K562 (cell line): ENCODE data around the gene MEGF10. TPM values are rescaled to one million over a fixed set of nuclear protein-coding genes. Genes with fewer than 3 reads are reported as not detected.

ENCODE experiments used
- ATAC-seq: fragments of 200-7000 bp; cut with Tn5 transposase; 3 replicates; pipeline ENCODE4 v1.9.1; 2020; ENCODE audit warnings: moderate library complexity
- BruUV-seq: library from RNA; stranded (reverse); fragments of 400-500 nt; replicated peaks from 2 replicates; lab custom pipeline; 2021; lab: Mats Ljungman, UMichigan
- CTCF ChIA-PET: fragments of 300-600 bp; formaldehyde crosslinking; extraction: SDS; loops from one replicate; lab custom pipeline; 2021; ENCODE audit warnings: low intra/inter-chr PET ratio; lab: Yijun Ruan, JAX
- POLR2A ChIA-PET: fragments of 300-600, 350-650 bp; sonication (Branson Sonifier 250); formaldehyde crosslinking; extraction: SDS; loops from one replicate; lab custom pipeline; 2021; ENCODE audit warnings: antibody characterized with exemption, inconsistent platforms; lab: Yijun Ruan, JAX
- DNase-seq, 4 experiments: peaks; one replicate each; pipeline versions ENCODE4 v3.0.0 to v3.0.0-alpha.2; 2011 to 2018; ENCODE audit warnings: low spot score in 3 of 4, mixed read lengths in 3 of 4; ENCODE audit errors: extremely low read depth in 1 of 4
- FAIRE-seq: peaks from 2 replicates; lab custom pipeline; 2011; peaks lifted over from hg19 to GRCh38; lab: Jason Lieb, UNC
- H2AFZ ChIP-seq: 2 replicates; pipeline ENCODE4 v1.6.0; 2011; ENCODE audit warnings: low read depth, low read length, control low read depth, inconsistent platforms
- H3K27ac ChIP-seq: fragments of 200-600 bp; 3 replicates; pipeline ENCODE4 v1.8.0; 2011; ENCODE audit warnings: low read depth, mild to moderate bottlenecking, control low read depth, inconsistent platforms, low read length, moderate library complexity, mixed read lengths; ENCODE audit errors: extremely low read depth
- H3K27me3 ChIP-seq, 2 experiments: fragments of 300-600 bp in 1 of 2; 2 replicates in 1 of 2; 3 replicates in 1 of 2; pipeline versions ENCODE4 v1.6.0 to v1.8.0; 2011; ENCODE audit warnings: inconsistent platforms in 2 of 2, low read length in 2 of 2, mild to moderate bottlenecking in 1 of 2, mixed read lengths in 1 of 2, moderate library complexity in 1 of 2; ENCODE audit not compliant: control insufficient read depth in 2 of 2, insufficient read depth in 2 of 2
- H3K36me3 ChIP-seq: fragments of 300-600 bp; 3 replicates; pipeline ENCODE4 v1.8.0; 2011; ENCODE audit warnings: mild to moderate bottlenecking, low read length, inconsistent platforms; ENCODE audit not compliant: control insufficient read depth, insufficient read depth
- H3K4me1 ChIP-seq, 2 experiments: fragments of 200-600 bp in 1 of 2; replicated peaks in 1 of 2; 2 replicates in 1 of 2; 3 replicates in 1 of 2; pipeline versions ENCODE4 v1.5.1 to v1.8.0; 2011; ENCODE audit warnings: inconsistent platforms in 2 of 2, low read length in 2 of 2, mild to moderate bottlenecking in 1 of 2, mixed read lengths in 1 of 2, moderate library complexity in 1 of 2; ENCODE audit not compliant: control insufficient read depth in 2 of 2, insufficient read depth in 2 of 2
- H3K4me2 ChIP-seq: 2 replicates; pipeline ENCODE4 v1.6.1; 2011; ENCODE audit warnings: low read length, control low read depth, inconsistent platforms, mixed read lengths; ENCODE audit not compliant: insufficient read depth
- H3K4me3 ChIP-seq: fragments of 200-600 bp; sonication (generic), shearing (Covaris generic); 2 replicates; pipeline ENCODE4 v1.5.1; 2016; ENCODE audit warnings: control low read depth, inconsistent platforms
- H3K79me2 ChIP-seq: fragments of 200-600 bp; 3 replicates; pipeline ENCODE4 v1.8.0; 2011; ENCODE audit warnings: low read length, inconsistent platforms; ENCODE audit not compliant: control insufficient read depth, insufficient read depth
- H3K9ac ChIP-seq, 2 experiments: 2 replicates each; pipeline versions ENCODE4 v1.6.0 to v1.6.1; 2011; ENCODE audit warnings: low read depth in 2 of 2, low read length in 2 of 2, control low read depth in 1 of 2, inconsistent platforms in 1 of 2, mild to moderate bottlenecking in 1 of 2, mixed read lengths in 1 of 2; ENCODE audit not compliant: insufficient read depth in 1 of 2
- H3K9me1 ChIP-seq: one replicate; pipeline ENCODE4 v1.6.0; 2011; ENCODE audit warnings: inconsistent platforms, mild to moderate bottlenecking, low read length, moderate library complexity; ENCODE audit not compliant: control insufficient read depth, insufficient read depth
- H3K9me3 ChIP-seq: replicated peaks from 2 replicates; pipeline ENCODE4 v1.5.1; 2011; ENCODE audit warnings: low read depth, low read length, inconsistent platforms; ENCODE audit not compliant: control insufficient read depth, insufficient read depth
- H4K20me1 ChIP-seq: replicated peaks from 2 replicates; pipeline ENCODE4 v1.6.1; 2011; ENCODE audit warnings: low read length, inconsistent platforms, mixed read lengths; ENCODE audit not compliant: control insufficient read depth, insufficient read depth
- BCOR ChIP-seq: fragments of 450-650 bp; IDR thresholded peaks from 2 replicates; pipeline ENCODE4 v1.6.1; 2016
- CBX1 ChIP-seq: sonication (generic); IDR thresholded peaks from 2 replicates; pipeline ENCODE4 v1.6.1; 2016; ENCODE audit warnings: antibody characterized with exemption, low read depth, mild to moderate bottlenecking
- CC2D1A ChIP-seq: fragments of 450-650 bp; IDR thresholded peaks from 2 replicates; pipeline ENCODE4 v1.6.1; 2017; ENCODE audit warnings: mild to moderate bottlenecking
- CEBPB ChIP-seq: fragments of 450-650 bp; IDR thresholded peaks from 2 replicates; pipeline ENCODE4 v1.6.1; 2016; ENCODE audit warnings: missing genetic modification characterization, missing compliant biosample characterization
- FOXO4 ChIP-seq: fragments of 450-650 bp; formaldehyde crosslinking; IDR thresholded peaks from 2 replicates; pipeline ENCODE4 v1.4.0; 2020; ENCODE audit warnings: mild to moderate bottlenecking, moderate library complexity
- JUNB ChIP-seq: fragments of 450-650 bp; formaldehyde crosslinking; conservative IDR thresholded peaks from 2 replicates; pipeline ENCODE4 v1.4.0; 2020; ENCODE audit warnings: mild to moderate bottlenecking
- MXD1 ChIP-seq: fragments of 250-450 bp; sonication (Bioruptor Pico); IDR thresholded peaks from 2 replicates; pipeline ENCODE4 v1.8.0; 2021; ENCODE audit warnings: borderline replicate concordance, mild to moderate bottlenecking, moderate library complexity; ENCODE audit not compliant: poor library complexity, severe bottlenecking
- VEZF1 ChIP-seq: fragments of 200-800 bp; sonication (Bioruptor generic); IDR thresholded peaks from 2 replicates; pipeline ENCODE4 v1.6.1; 2017; ENCODE audit warnings: missing genetic modification characterization, missing compliant biosample characterization
- ZNF512 ChIP-seq: IDR thresholded peaks from 2 replicates; pipeline ENCODE4 v1.6.1; 2016; ENCODE audit warnings: missing genetic modification characterization, missing compliant biosample characterization
- WGBS: fragments of 100-300 bp; shearing (Covaris generic); methylation state at CpG from one replicate; pipeline ENCODE4 v1.1.6; 2016; ENCODE audit warnings: low coverage, mixed read lengths; ENCODE audit not compliant: insufficient coverage; ENCODE audit errors: missing lambda C conversion rate; 5-methylcytosine and 5-hydroxymethylcytosine counted together
- in situ Hi-C: fragments of 300-500 bp; cut with MboI; formaldehyde crosslinking; loops from 4 replicates; pipeline ENCODE4 v1.15.0; 2018; ENCODE audit warnings: inconsistent platforms, mixed read lengths
- intact Hi-C: fragments of 100-400 bp; cut with micrococcal nuclease; formaldehyde crosslinking; loops from 2 replicates; pipeline ENCODE4 v1.14.2; 2022
- polyA plus RNA-seq, 8 experiments: library from polyadenylated mRNA; depleted of rRNA in 4 of 8; stranded (reverse) in 5 of 8; unstranded in 3 of 8; fragments of >200 nt; fragmentation: Nextera tagmentation in 2 of 8; fragmentation: Illumina TruSeq in 1 of 8; extraction: Ambion mirVana in 2 of 8; extraction: Trizol in 1 of 8; gene quantifications; 2 replicates each; pipeline versions ENCODE4 v1.2.1 to v1.2.3, GENCODE V29; 2011 to 2014; ENCODE audit warnings: inconsistent platforms in 1 of 8, missing spikeins in 1 of 8
- total RNA-seq, 7 experiments: library from RNA; depleted of rRNA in 6 of 7; stranded (reverse); fragments of >200 nt in 6 of 7; fragmentation: Illumina TruSeq in 2 of 7; extraction: Trizol in 2 of 7; gene quantifications; 2 replicates each; pipeline versions ENCODE4 v1.2.1 to v1.2.3, GENCODE V29; 2011 to 2021; ENCODE audit warnings: low replicate concordance in 1 of 7

MEGF10 gene
- total and polyA plus RNA-seq, 9 of the 15 experiments (the other 6 are each of a cell fraction or from before 2014, with no cell fraction given): 0.07 TPM; not detected in 8

- Histone ChIP-seq H3K9me1 (no peaks in the 10 kb centered on the region), H3K79me2 (no peaks in the 10 kb centered on the region), H2AFZ (no peak overlapping the region), H3K9ac (no peak overlapping the region), H3K27me3 (no peaks in the 10 kb centered on the region), H3K4me1 (no peaks in the 10 kb centered on the region), H4K20me1 (no peaks in the 10 kb centered on the region), H3K9me3 (no peaks in the 10 kb centered on the region), H3K4me2 (no peak overlapping the region), H3K27ac (no peak overlapping the region), H3K36me3 (no peaks in the 10 kb centered on the region), H3K4me3 (no peak overlapping the region)
- POLR2A ChIA-PET: no interaction called here
- intact Hi-C loops: no loop called here
- FAIRE-seq (no peak), ATAC-seq (no peak), DNase-seq (no peak)
- 3% methylated on average over 4 of the region's 4 CpGs for WGBS
- in situ Hi-C loops: no loop called here
- no TSS peak for BruUV-seq
- no peak for TF ChIP-seq ZNF512 (tag)
- CTCF ChIA-PET: no interaction called here
Measured at GRCh38 chr5:127340606-127341005, 50.0 kb downstream of the MEGF10 start.

- Histone ChIP-seq H3K27me3 (no peaks in the 10 kb centered on the region), H2AFZ (no peak overlapping the region), H3K4me1 (no peaks in the 10 kb centered on the region), H3K27ac (no peak overlapping the region), H3K79me2 (no peaks in the 10 kb centered on the region), H3K4me3 (no peak overlapping the region), H3K9me3 (no peaks in the 10 kb centered on the region), H3K9me1 (no peaks in the 10 kb centered on the region), H3K36me3 (no peaks in the 10 kb centered on the region), H4K20me1 (no peaks in the 10 kb centered on the region), H3K9ac (no peak overlapping the region), H3K4me2 (no peak overlapping the region)
- BruUV-seq: no TSS peak
- CTCF ChIA-PET: no interaction called here
- 0% methylated on average over 3 of the region's 3 CpGs for WGBS
- in situ Hi-C loops: no loop called here
- ATAC-seq (no peak), FAIRE-seq (no peak), DNase-seq (no peak)
- intact Hi-C loops: no loop called here
- POLR2A ChIA-PET: interaction anchor here (0.7 to 1.6 kb wide), 2 partner anchors 11 to 737 kb away, joined by 3 to 5 read pairs; no protein-coding TSS in a partner anchor
- TF ChIP-seq CBX1 (no peak), CC2D1A (no peak), VEZF1 (CRISPR knock-in tag) (no peak), FOXO4 (no peak), JUNB (CRISPR knock-in tag) (no peak), BCOR (no peak), MXD1 (CRISPR knock-in tag) (no peak), CEBPB (tag) (no peak)
Measured at GRCh38 chr5:127342364-127342763, 51.8 kb downstream of the MEGF10 start.
